HPDE6-E6E7 (cell line): Measurements from ENCODE around the gene KCNK3.
A peak's percentile ranks its signal among the peaks of the same experiment; 100 is the strongest.

Source experiments
- DNase-seq: peaks from one replicate; pipeline ENCODE4 v3.0.0; 2011; ENCODE audit warnings: missing footprints; ENCODE audit errors: extremely low spot score

Gene KCNK3

GRCh38 chr2:26711457-26712161 lies 19.1 kb downstream of the KCNK3 start:
- DNase-seq, result no peak

- no peak for DNase-seq
Measured at GRCh38 chr2:26712486-26713465, 20.3 kb downstream of the KCNK3 start.

GRCh38 chr2:26715528-26716270 lies 23.2 kb downstream of the KCNK3 start:
- DNase-seq, result no peak

GRCh38 chr2:26716340-26716739 lies 23.8 kb downstream of the KCNK3 start:
- no peak for DNase-seq

- no peak for DNase-seq
Measured at GRCh38 chr2:26716769-26717168, 24.2 kb downstream of the KCNK3 start.

- DNase-seq, result no peak
Measured at GRCh38 chr2:26717362-26717761, 24.8 kb downstream of the KCNK3 start.

GRCh38 chr2:26718949-26719686 lies 26.6 kb downstream of the KCNK3 start:
- DNase-seq, result no peak

- no peak for DNase-seq
Measured at GRCh38 chr2:26720322-26721114, 28.0 kb downstream of the KCNK3 start.

GRCh38 chr2:26721115-26722032 lies 28.9 kb downstream of the KCNK3 start:
- no peak for DNase-seq

GRCh38 chr2:26722328-26722727 lies 29.8 kb downstream of the KCNK3 start:
- DNase-seq, result no peak

GRCh38 chr2:26722911-26723310 lies 30.4 kb downstream of the KCNK3 start:
- no peak for DNase-seq

- no peak for DNase-seq
Measured at GRCh38 chr2:26723475-26723874, 31.0 kb downstream of the KCNK3 start.

- DNase-seq, result peak; percentile 60
Measured at GRCh38 chr2:26723991-26724750, 31.6 kb downstream of the KCNK3 start.

GRCh38 chr2:26724784-26725520 lies 32.4 kb downstream of the KCNK3 start:
- no peak for DNase-seq

GRCh38 chr2:26725521-26725820 lies 32.9 kb downstream of the KCNK3 start:
- no peak for DNase-seq

- no peak for DNase-seq
Measured at GRCh38 chr2:26726228-26726627, 33.7 kb downstream of the KCNK3 start.

- DNase-seq, result no peak
Measured at GRCh38 chr2:26727641-26728561, 35.4 kb downstream of the KCNK3 start.
